Stimulated activated CD8-positive, alpha-beta memory T cell treated with anti-CD3 and anti-CD28 coated beads, Interleukin-12 subunit alpha, Interleukin-12 subunit beta, amount 100 ng/mL, for 1 hour (primary cell): Measurements from ENCODE around the gene TMPRSS11B.
"Not testable (repeated sequence)": the region's sequence is repeated elsewhere in the genome, so short reads cannot be mapped to it uniquely, and the experiment has no call there.

ENCODE experiments used
- DNase-seq: peaks from one replicate; pipeline ENCODE4 v3.0.0-alpha.2; 2020; ENCODE audit warnings: low read depth

The TMPRSS11B gene

GRCh38 chr4:68245594-68245993 lies at the start of gene TMPRSS11B:
Gene TMPRSS11B (minus strand): TSS chr4:68245694. CDS start chr4:68245558, 136 bp downstream.
- DNase-seq: no peak

- DNase-seq: no peak
Observed at GRCh38 chr4:68291256-68291655, 45.8 kb upstream of the TMPRSS11B start.

GRCh38 chr4:68288393-68288740 lies 42.9 kb upstream of the TMPRSS11B start:
- no peak for DNase-seq

- DNase-seq: no peak
Observed at GRCh38 chr4:68287704-68288392, 42.4 kb upstream of the TMPRSS11B start.

- DNase-seq: no peak
Observed at GRCh38 chr4:68283714-68284113, 38.2 kb upstream of the TMPRSS11B start.

- no peak for DNase-seq
Observed at GRCh38 chr4:68283095-68283494, 37.6 kb upstream of the TMPRSS11B start.

GRCh38 chr4:68281796-68282740 lies 36.6 kb upstream of the TMPRSS11B start:
- DNase-seq: not testable (repeated sequence)

GRCh38 chr4:68278029-68278428 lies 32.5 kb upstream of the TMPRSS11B start:
- DNase-seq: no peak

- no peak for DNase-seq
Observed at GRCh38 chr4:68277627-68278026, 32.1 kb upstream of the TMPRSS11B start.

GRCh38 chr4:68272860-68273259 lies 27.4 kb upstream of the TMPRSS11B start:
- no peak for DNase-seq

- no peak for DNase-seq
Observed at GRCh38 chr4:68272380-68272779, 26.9 kb upstream of the TMPRSS11B start.

GRCh38 chr4:68271851-68272357 lies 26.4 kb upstream of the TMPRSS11B start:
- no peak for DNase-seq

GRCh38 chr4:68267433-68267944 lies 22.0 kb upstream of the TMPRSS11B start:
- DNase-seq: no peak

GRCh38 chr4:68264875-68265565 lies 19.5 kb upstream of the TMPRSS11B start:
- DNase-seq: no peak

- no peak for DNase-seq
Observed at GRCh38 chr4:68259191-68259590, 13.7 kb upstream of the TMPRSS11B start.

- no peak for DNase-seq
Observed at GRCh38 chr4:68257719-68258118, 12.2 kb upstream of the TMPRSS11B start.

- no peak for DNase-seq
Observed at GRCh38 chr4:68256284-68256683, 10.8 kb upstream of the TMPRSS11B start.

- DNase-seq: no peak
Observed at GRCh38 chr4:68250151-68250930, 4.8 kb upstream of the TMPRSS11B start.

- DNase-seq: no peak
Observed at GRCh38 chr4:68249434-68249833, 3.9 kb upstream of the TMPRSS11B start.

GRCh38 chr4:68240620-68241019 lies 4.9 kb downstream of the TMPRSS11B start:
- no peak for DNase-seq

- DNase-seq: no peak
Observed at GRCh38 chr4:68228568-68228967, 16.9 kb downstream of the TMPRSS11B start.
